Urinary bladder (tissue), 4 donors: ENCODE data around the gene FGF22. TPM values are rescaled to one million over a fixed set of nuclear protein-coding genes. Genes with fewer than 3 reads are reported as not detected.
"Not testable (repeated sequence)": the region's sequence is repeated elsewhere in the genome, so short reads cannot be mapped to it uniquely, and the experiment has no call there.

Experiments used
- DNase-seq: peaks from one replicate; pipeline ENCODE4 v3.0.0-alpha.2; 2015; ENCODE audit errors: extremely low spot score
- H3K27ac ChIP-seq: one replicate; pipeline ENCODE4 v1.5.1; 2013; ENCODE audit warnings: low read depth, mild to moderate bottlenecking, moderate library complexity
- H3K36me3 ChIP-seq: one replicate; pipeline ENCODE4 v1.6.1; 2013; ENCODE audit warnings: mild to moderate bottlenecking, moderate library complexity; ENCODE audit not compliant: insufficient read depth
- H3K4me1 ChIP-seq: one replicate; pipeline ENCODE4 v1.6.1; 2013; ENCODE audit warnings: mild to moderate bottlenecking, moderate library complexity; ENCODE audit not compliant: insufficient read depth
- H3K4me3 ChIP-seq: one replicate; pipeline ENCODE4 v1.5.1; 2013; ENCODE audit warnings: low read depth, low read length
- WGBS: extraction: QIAGEN DNeasy Blood & Tissue Kit; methylation state at CpG from one replicate; pipeline ENCODE4 v1.1.7; 2013; 5-methylcytosine and 5-hydroxymethylcytosine counted together
- polyA plus RNA-seq: library from polyadenylated mRNA; stranded (reverse); fragments of 200-250 nt; gene quantifications from one replicate; pipeline ENCODE4 v1.2.3, GENCODE V29; 2013
- total RNA-seq: library from RNA; depleted of rRNA; stranded (reverse); fragments of >200 nt; gene quantifications from one replicate; pipeline ENCODE4 v1.2.3, GENCODE V29; 2014
- donor health status: healthy with polysubstance abuse.
- donor health status: healthy.

The FGF22 gene
- total and polyA plus RNA-seq, 2 donors, result 1.6 TPM; not detected in 1

DNA sequence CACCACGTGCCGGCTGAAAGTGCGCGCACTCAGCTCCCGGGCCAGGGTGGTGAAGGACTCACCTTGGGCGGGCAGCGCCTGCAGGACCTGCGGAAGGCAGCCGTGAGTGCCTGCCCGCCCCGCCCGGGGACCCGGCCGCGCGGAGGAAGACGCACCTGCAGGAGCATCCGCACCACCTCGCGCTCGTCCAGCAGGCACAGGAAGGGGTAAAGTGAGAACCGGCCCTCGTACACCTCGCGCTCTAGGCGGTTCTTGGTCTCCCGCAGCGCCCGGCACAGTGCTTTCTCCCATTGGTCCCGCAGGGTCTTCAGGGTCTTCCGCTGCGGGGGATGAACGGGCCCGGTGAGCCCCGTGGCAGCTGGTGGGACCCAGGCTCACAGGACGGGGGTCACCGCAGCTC, 17.0 kb upstream of the FGF22 start:
- no peaks in the 10 kb centered on the region for H3K4me1 ChIP-seq
- H3K4me3 ChIP-seq, result no peak overlapping the region
- DNase-seq, result no peak
- 95% methylated on average over 37 of the region's 37 CpGs for WGBS
- H3K36me3 ChIP-seq, result no peaks in the 10 kb centered on the region
- no peak overlapping the region for H3K27ac ChIP-seq

DNA sequence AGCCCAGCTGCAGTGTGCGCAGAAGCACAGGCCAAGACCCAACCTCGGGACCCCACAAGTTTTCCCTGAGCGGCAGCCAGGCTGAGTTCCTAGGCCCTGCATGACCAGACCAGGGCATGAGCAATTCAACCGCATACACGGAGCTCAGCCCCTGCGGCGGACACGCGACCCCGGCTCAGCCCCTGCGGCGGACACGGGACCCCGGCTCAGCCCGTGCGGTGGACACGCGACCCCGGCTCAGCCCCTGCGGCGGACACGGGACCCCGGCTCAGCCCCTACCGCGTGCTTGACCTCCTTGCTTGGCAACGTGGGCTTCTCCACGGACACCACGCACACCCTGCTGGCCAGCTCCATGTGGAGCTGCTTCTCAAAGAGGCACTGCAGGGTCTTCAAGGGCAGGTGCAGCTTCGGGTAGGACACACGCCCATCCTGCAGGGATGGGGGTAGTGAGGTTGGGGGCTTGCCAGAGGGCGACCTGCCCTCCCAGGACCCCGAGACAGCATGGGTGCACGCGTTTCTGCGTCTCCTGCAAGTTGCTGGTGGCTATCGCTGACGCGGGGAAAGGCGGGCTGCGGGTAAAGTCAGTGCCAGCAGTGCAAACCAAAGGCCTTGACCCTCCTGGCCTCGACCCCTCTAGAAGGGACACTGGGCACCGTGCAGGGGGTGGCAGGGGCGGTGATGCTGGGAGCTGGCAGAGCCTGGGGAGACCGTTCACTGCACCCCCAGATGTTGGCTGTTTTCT, 16.3 kb upstream of the FGF22 start:
- Histone ChIP-seq H3K27ac (no peak overlapping the region), H3K36me3 (no peaks in the 10 kb centered on the region), H3K4me1 (no peaks in the 10 kb centered on the region), H3K4me3 (no peak overlapping the region)
- DNase-seq, result no peak
- WGBS, result 92% methylated on average over 44 of the region's 44 CpGs

- no peaks in the 10 kb centered on the region for H3K4me1 ChIP-seq
- WGBS, result 71% methylated on average over 24 of the region's 24 CpGs
- no peak overlapping the region for H3K27ac ChIP-seq
- no peak for DNase-seq
- no peaks in the 10 kb centered on the region for H3K36me3 ChIP-seq
- H3K4me3 ChIP-seq, result no peak overlapping the region
Measured at GRCh38 chr19:623974-624373, 15.7 kb upstream of the FGF22 start.

DNA sequence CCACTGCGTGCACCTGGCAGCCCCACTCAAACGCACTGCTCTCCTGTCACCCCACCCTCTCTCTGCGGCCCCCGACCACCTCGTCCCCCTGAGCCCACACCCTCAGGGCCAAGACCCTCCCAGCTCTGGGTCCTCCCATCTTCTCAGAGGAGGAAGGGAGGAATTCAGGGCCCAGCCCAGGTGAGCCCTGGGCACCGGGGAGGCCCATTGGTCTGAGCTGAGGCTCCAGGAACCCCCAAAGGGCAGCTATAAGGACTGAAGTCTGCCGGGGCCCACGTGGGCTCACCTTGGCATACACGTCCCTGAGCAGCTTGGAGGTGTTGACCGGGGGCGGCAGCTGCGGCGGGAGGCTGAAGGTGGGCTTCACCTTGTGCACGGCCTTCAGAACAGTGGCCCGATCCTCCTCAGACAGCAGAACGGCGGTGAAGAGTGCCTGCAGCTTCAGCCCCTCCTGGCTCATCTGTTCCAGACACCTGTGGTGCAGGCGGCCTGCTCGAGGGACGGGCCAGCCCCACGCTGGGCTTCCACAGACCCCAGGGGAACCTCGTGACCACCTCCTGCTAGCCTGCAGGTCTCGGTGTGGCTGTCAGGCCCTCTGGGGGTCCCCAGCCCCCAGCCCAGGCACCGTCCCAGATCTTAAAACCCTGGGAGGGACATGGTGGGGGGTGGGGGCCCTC, 15.1 kb upstream of the FGF22 start:
- no peaks in the 10 kb centered on the region for H3K36me3 ChIP-seq
- no peak overlapping the region for H3K4me3 ChIP-seq
- peak overlapping the region; percentile 46 for H3K27ac ChIP-seq
- DNase-seq, result no peak
- no peaks in the 10 kb centered on the region for H3K4me1 ChIP-seq
- WGBS, result 89% methylated on average over 24 of the region's 24 CpGs

GRCh38 chr19:625257-625656, 14.4 kb upstream of the FGF22 start:
- Histone ChIP-seq H3K36me3 (no peaks in the 10 kb centered on the region), H3K4me3 (no peak overlapping the region), H3K4me1 (no peaks in the 10 kb centered on the region), H3K27ac (no peak overlapping the region)
- no peak for DNase-seq
- 90% methylated on average over 5 of the region's 5 CpGs for WGBS

- H3K4me3 ChIP-seq, H3K4me1 ChIP-seq, H3K36me3 ChIP-seq, H3K27ac ChIP-seq, DNase-seq: not testable (repeated sequence)
- WGBS, result 91% methylated on average over 7 of the region's 7 CpGs
Measured at GRCh38 chr19:626566-626965, 13.1 kb upstream of the FGF22 start.

GRCh38 chr19:628168-628567, 11.5 kb upstream of the FGF22 start:
- no peak for DNase-seq
- Histone ChIP-seq H3K4me3 (no peak overlapping the region), H3K27ac (no peak overlapping the region), H3K36me3 (no peaks in the 10 kb centered on the region), H3K4me1 (no peaks in the 10 kb centered on the region)
- 88% methylated on average over 19 of the region's 19 CpGs for WGBS

GRCh38 chr19:629515-629914, 10.2 kb upstream of the FGF22 start:
- H3K4me1 ChIP-seq, H3K27ac ChIP-seq, DNase-seq, H3K36me3 ChIP-seq, H3K4me3 ChIP-seq: not testable (repeated sequence)
- WGBS, result 66% methylated on average over 25 of the region's 25 CpGs

- WGBS, result 92% methylated on average over 30 of the region's 30 CpGs
- Histone ChIP-seq H3K4me3 (no peak overlapping the region), H3K4me1 (peaks cover 2% of the 10 kb centered on the region), H3K36me3 (no peaks in the 10 kb centered on the region), H3K27ac (no peak overlapping the region)
- DNase-seq, result no peak
Measured at GRCh38 chr19:629961-630714, 9.5 kb upstream of the FGF22 start.

DNA sequence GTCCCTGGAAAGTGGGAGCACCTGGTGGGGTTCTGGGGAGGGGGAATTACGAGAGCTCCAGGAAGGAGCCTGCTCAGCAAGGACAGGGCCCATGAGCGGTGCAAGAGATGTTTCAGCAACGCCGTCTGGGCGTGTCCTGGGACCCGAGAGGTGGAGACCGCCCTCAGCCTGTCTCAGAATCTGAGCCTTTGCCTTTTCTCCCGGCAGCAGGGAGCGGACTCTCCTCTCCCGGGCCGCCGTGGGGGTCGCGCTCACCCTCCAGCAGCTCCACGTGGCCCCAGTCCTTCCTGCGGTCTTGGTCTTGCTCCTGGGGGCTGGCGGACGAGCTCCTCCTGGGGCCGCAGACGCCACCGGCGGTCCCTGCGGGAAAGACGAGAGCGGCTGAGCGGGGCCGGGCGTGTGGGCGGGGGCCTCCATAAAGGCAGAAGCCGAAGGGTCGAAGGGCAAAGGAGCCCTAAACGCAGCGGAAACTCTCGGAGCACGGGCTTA, 7.1 kb upstream of the FGF22 start:
- Histone ChIP-seq H3K36me3 (no peaks in the 10 kb centered on the region), H3K4me3 (peak overlapping the region; percentile 62), H3K4me1 (peaks cover 2% of the 10 kb centered on the region), H3K27ac (no peak overlapping the region)
- DNase-seq, result no peak
- 5% methylated on average over 35 of the region's 35 CpGs for WGBS

- H3K4me1 ChIP-seq, result peaks cover 2% of the 10 kb centered on the region
- H3K4me3 ChIP-seq, result peak within 1 kb of the TSS; percentile 62
- H3K36me3 ChIP-seq, result no peaks in the 10 kb centered on the region
- DNase-seq, result peak; percentile 90
- under 1% methylated on average over 67 of the region's 67 CpGs for WGBS
- no peak within 1 kb of the TSS for H3K27ac ChIP-seq
Measured at GRCh38 chr19:633068-633785, 6.5 kb upstream of the FGF22 start, which contains the start of gene POLRMT. TSS of gene POLRMT (minus strand) at chr19:633537. CDS start at chr19:633512, 25 bp downstream.

DNA sequence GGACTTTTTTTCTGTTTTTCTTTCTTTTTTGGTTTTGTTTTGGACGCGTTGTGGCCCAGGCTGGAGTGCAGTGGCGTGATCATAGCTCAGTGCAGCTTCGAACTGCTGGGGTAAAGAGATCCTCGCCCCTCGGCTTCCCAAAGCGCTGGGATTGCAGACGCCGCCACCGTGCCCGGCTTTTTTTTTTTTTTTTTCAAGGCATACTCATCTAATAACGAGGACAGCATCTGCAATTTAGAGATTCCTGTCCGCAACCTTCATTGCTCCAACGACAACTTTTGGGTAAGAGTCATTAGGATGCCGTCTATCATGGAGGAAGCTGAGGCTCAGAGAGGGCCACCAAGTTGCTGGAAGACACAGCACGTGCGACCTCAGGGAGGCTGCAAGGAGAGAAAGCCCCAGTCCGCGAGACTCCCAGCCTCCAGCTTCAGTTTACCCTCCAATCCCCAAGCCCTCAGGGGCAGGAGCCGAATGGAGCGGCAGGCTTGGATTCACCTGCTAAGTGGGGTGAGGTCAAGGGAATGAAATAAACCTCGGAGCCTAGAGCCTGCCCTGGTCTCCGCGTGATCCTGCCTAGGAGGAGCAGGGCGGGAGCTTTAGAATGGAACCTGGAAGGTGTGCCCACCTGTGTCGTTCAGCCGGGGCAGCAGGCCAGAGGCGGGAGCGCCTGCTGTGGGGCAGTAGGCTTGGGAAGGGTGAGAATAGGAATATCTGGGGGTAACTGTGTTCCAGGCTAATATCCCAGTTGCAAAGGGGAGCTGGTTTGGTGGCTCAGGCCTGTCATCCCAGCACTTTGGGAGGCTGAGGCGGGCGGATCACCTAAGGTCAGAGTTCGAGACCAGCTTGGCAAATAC, 5.7 kb upstream of the FGF22 start:
- 23% methylated on average over 32 of the region's 32 CpGs for WGBS
- Histone ChIP-seq H3K36me3 (no peaks in the 10 kb centered on the region), H3K4me1 (peaks cover 2% of the 10 kb centered on the region), H3K4me3 (peak overlapping the region; percentile 62), H3K27ac (no peak overlapping the region)
- DNase-seq, result no peak
